H1 (cell line): Measurements from ENCODE around the gene RNF168. TPM values are rescaled to one million over a fixed set of nuclear protein-coding genes. Genes with fewer than 3 reads are reported as not detected.
"Not testable (repeated sequence)": the region's sequence is repeated elsewhere in the genome, so short reads cannot be mapped to it uniquely, and the experiment has no call there.

Experiments used
- CTCF ChIA-PET: fragments of 300-600 bp; sonication (Branson Sonifier 250); formaldehyde crosslinking; loops from one replicate; lab custom pipeline; 2021; ENCODE audit not compliant: partially characterized antibody; lab: Charles Lee
- POLR2A ChIA-PET: fragments of 300-600 bp; sonication (Branson Sonifier 250); formaldehyde crosslinking; loops from one replicate; lab custom pipeline; 2021; ENCODE audit warnings: inconsistent platforms; ENCODE audit not compliant: partially characterized antibody; lab: Charles Lee
- DNase-seq, 2 experiments: peaks; one replicate each; pipeline versions ENCODE4 v3.0.0 to v3.0.0-alpha.2; 2010 to 2022; ENCODE audit warnings: low spot score in 2 of 2, low read depth in 1 of 2, mixed read lengths in 1 of 2
- FAIRE-seq: peaks from 2 replicates; lab custom pipeline; 2011; peaks lifted over from hg19 to GRCh38; lab: Jason Lieb, UNC
- H2AFZ ChIP-seq: 2 replicates; pipeline ENCODE4 v1.8.1; 2012; ENCODE audit warnings: low read length, inconsistent platforms
- H2AK5ac ChIP-seq: 2 replicates; pipeline ENCODE4 v1.6.1; 2013; ENCODE audit warnings: low read depth, low read length
- H2BK120ac ChIP-seq: replicated peaks from 2 replicates; pipeline ENCODE3; 2013; ENCODE audit warnings: low read depth, low read length, inconsistent platforms
- H2BK12ac ChIP-seq: 2 replicates; pipeline ENCODE4 v1.6.1; 2013; ENCODE audit warnings: low read depth, low read length
- H2BK15ac ChIP-seq: 2 replicates; pipeline ENCODE4 v1.6.1; 2013; ENCODE audit warnings: low read length
- H2BK20ac ChIP-seq: 2 replicates; pipeline ENCODE4 v1.6.1; 2013; ENCODE audit warnings: low read length
- H2BK5ac ChIP-seq: 2 replicates; pipeline ENCODE4 v1.6.1; 2013; ENCODE audit warnings: low read depth, low read length
- H3K14ac ChIP-seq: 2 replicates; pipeline ENCODE4 v1.6.1; 2013; ENCODE audit warnings: inconsistent platforms; ENCODE audit not compliant: insufficient read length
- H3K18ac ChIP-seq: 2 replicates; pipeline ENCODE4 v1.6.1; 2013; ENCODE audit warnings: low read length; ENCODE audit errors: extremely low read depth
- H3K23ac ChIP-seq: 2 replicates; pipeline ENCODE4 v1.6.1; 2013; ENCODE audit warnings: inconsistent platforms; ENCODE audit not compliant: insufficient read length
- H3K23me2 ChIP-seq: 2 replicates; pipeline ENCODE4 v1.6.1; 2013; ENCODE audit warnings: low read depth, low read length
- H3K27ac ChIP-seq: 2 replicates; pipeline ENCODE4 v1.6.1; 2011; ENCODE audit warnings: low read depth, low read length, inconsistent platforms
- H3K27me3 ChIP-seq, 4 experiments: replicated peaks in 1 of 4; 1 replicate in 1 of 4; 2 replicates in 3 of 4; pipeline versions ENCODE4 v1.6.1 to v1.8.1; 2011 to 2013; ENCODE audit warnings: low read length in 3 of 4, mild to moderate bottlenecking in 3 of 4, inconsistent platforms in 2 of 4, mixed read lengths in 2 of 4, moderate library complexity in 1 of 4; ENCODE audit not compliant: control insufficient read depth in 3 of 4, insufficient read depth in 3 of 4; ENCODE audit errors: extremely low read depth in 1 of 4
- H3K36me3 ChIP-seq, 4 experiments: 2 replicates each; pipeline versions ENCODE4 v1.6.1 to v1.8.1; 2011 to 2013; ENCODE audit warnings: mild to moderate bottlenecking in 4 of 4, low read length in 3 of 4, moderate library complexity in 2 of 4, control low read depth in 1 of 4, inconsistent platforms in 1 of 4; ENCODE audit not compliant: insufficient read depth in 4 of 4, control insufficient read depth in 2 of 4
- H3K4ac ChIP-seq: replicated peaks from 2 replicates; pipeline ENCODE3; 2013; ENCODE audit warnings: low read length, low read depth, mixed read lengths, inconsistent platforms; ENCODE audit not compliant: insufficient read length
- H3K4me1 ChIP-seq, 4 experiments: replicated peaks in 1 of 4; 1 replicate in 1 of 4; 2 replicates in 3 of 4; pipeline versions ENCODE4 v1.6.1 to v1.8.1; 2011 to 2013; ENCODE audit warnings: low read length in 3 of 4, inconsistent platforms in 2 of 4, mixed read lengths in 1 of 4; ENCODE audit not compliant: insufficient read depth in 4 of 4, control insufficient read depth in 3 of 4
- H3K4me2 ChIP-seq, 2 experiments: 2 replicates each; pipeline versions ENCODE4 v1.6.1 to v1.8.1; 2011 to 2013; ENCODE audit warnings: low read depth in 2 of 2, low read length in 2 of 2, control low read depth in 1 of 2, inconsistent platforms in 1 of 2, mild to moderate bottlenecking in 1 of 2; ENCODE audit not compliant: insufficient read depth in 1 of 2
- H3K4me3 ChIP-seq, 4 experiments: fragments of 200-600, 300-600 bp in 1 of 4; sonication (generic), shearing (Covaris generic), sonication (Bioruptor Twin) in 1 of 4; 2 replicates each; pipeline versions ENCODE4 v1.5.1 to v1.8.1; 2011 to 2016; ENCODE audit warnings: low read length in 4 of 4, low read depth in 3 of 4, control low read depth in 2 of 4, inconsistent platforms in 2 of 4, mild to moderate bottlenecking in 2 of 4, mixed read lengths in 1 of 4, moderate library complexity in 1 of 4; ENCODE audit not compliant: insufficient read depth in 2 of 4; ENCODE audit errors: extremely low read depth in 1 of 4
- H3K56ac ChIP-seq: replicated peaks from 2 replicates; pipeline ENCODE3; 2013; ENCODE audit warnings: low read depth, mild to moderate bottlenecking, mixed read lengths, low read length, inconsistent platforms; ENCODE audit not compliant: insufficient read length
- H3K79me1 ChIP-seq: 2 replicates; pipeline ENCODE4 v1.6.1; 2013; ENCODE audit warnings: low read depth, low read length, control low read depth
- H3K79me2 ChIP-seq, 2 experiments: 2 replicates each; pipeline versions ENCODE4 v1.6.1 to v1.8.1; 2012 to 2013; ENCODE audit warnings: low read length in 2 of 2, mild to moderate bottlenecking in 2 of 2, inconsistent platforms in 1 of 2; ENCODE audit not compliant: insufficient read depth in 2 of 2, control insufficient read depth in 1 of 2
- H3K9ac ChIP-seq, 4 experiments: replicated peaks in 1 of 4; 1 replicate in 1 of 4; 2 replicates in 3 of 4; pipeline versions ENCODE4 v1.6.1 to v1.8.1; 2011 to 2013; ENCODE audit warnings: low read depth in 3 of 4, low read length in 3 of 4, control low read depth in 2 of 4, mild to moderate bottlenecking in 2 of 4, moderate library complexity in 2 of 4, inconsistent platforms in 1 of 4; ENCODE audit errors: extremely low read depth in 1 of 4
- H3K9me3 ChIP-seq, 2 experiments: 2 replicates each; pipeline versions ENCODE4 v1.6.1 to v1.8.1; 2012 to 2013; ENCODE audit warnings: mild to moderate bottlenecking in 2 of 2, moderate library complexity in 2 of 2, control low read depth in 1 of 2, inconsistent platforms in 1 of 2, low read depth in 1 of 2, low read length in 1 of 2, mixed read lengths in 1 of 2; ENCODE audit not compliant: insufficient read depth in 2 of 2
- H4K20me1 ChIP-seq, 2 experiments: replicated peaks in 1 of 2; 2 replicates each; pipeline versions ENCODE3 to v1.8.1; 2011 to 2013; ENCODE audit warnings: inconsistent platforms in 2 of 2, low read length in 2 of 2, mild to moderate bottlenecking in 1 of 2; ENCODE audit not compliant: insufficient read depth in 2 of 2, control insufficient read depth in 1 of 2
- H4K5ac ChIP-seq: 2 replicates; pipeline ENCODE4 v1.6.1; 2013; ENCODE audit warnings: low read length, low read depth, mixed read lengths, inconsistent platforms; ENCODE audit not compliant: insufficient read length
- H4K8ac ChIP-seq: 2 replicates; pipeline ENCODE4 v1.8.0; 2013; ENCODE audit warnings: mild to moderate bottlenecking, moderate library complexity, low read length, inconsistent platforms; ENCODE audit not compliant: insufficient read depth; ENCODE audit errors: extremely low read depth
- H4K91ac ChIP-seq: replicated peaks from 2 replicates; pipeline ENCODE3; 2013; ENCODE audit warnings: low read length, mixed read lengths, inconsistent platforms; ENCODE audit not compliant: insufficient read length
- WGBS, 2 experiments: shearing (Covaris generic) in 1 of 2; methylation state at CpG; one replicate each; pipeline versions ENCODE4 v1.1.6 to v1.1.7; 2013 to 2015; ENCODE audit warnings: low lambda C conversion rate in 2 of 2, mixed read lengths in 2 of 2, inconsistent platforms in 1 of 2, low coverage in 1 of 2, missing lambda C conversion rate in 1 of 2; ENCODE audit not compliant: insufficient replicate concordance in 2 of 2, insufficient coverage in 1 of 2, insufficient read length in 1 of 2; ENCODE audit errors: extremely low coverage in 1 of 2, missing lambda C conversion rate in 1 of 2; 5-methylcytosine and 5-hydroxymethylcytosine counted together
- polyA plus RNA-seq, 7 experiments: library from polyadenylated mRNA; depleted of rRNA in 3 of 7; stranded (reverse) in 5 of 7; unstranded in 2 of 7; fragments of >200 nt in 5 of 7; fragments of 200-250 nt in 2 of 7; gene quantifications; 1 replicate in 5 of 7; 2 replicates in 1 of 7; 4 replicates in 1 of 7; pipeline versions ENCODE4 v1.2.1 to v1.2.3, GENCODE V29; 2011 to 2013; ENCODE audit warnings: missing spikeins in 2 of 7, mixed read lengths in 2 of 7
- total RNA-seq: library from RNA; stranded (reverse); fragmentation: NEBNext Ultra II Directional; extraction: Animal tissue kit (Norgen Biotek cat#: 25700); gene quantifications from 2 replicates; pipeline ENCODE4 v1.2.1, GENCODE V29; 2021

The RNF168 gene
- total and polyA plus RNA-seq, 2 of the 8 experiments (the other 6 are each of a cell fraction or from before 2014, with no cell fraction given) = 6.3 to 63.5 TPM

GRCh38 chr3:196511108-196511507 lies 7.5 kb upstream of the RNF168 start:
- H3K4ac ChIP-seq, H3K36me3 ChIP-seq, H3K9ac ChIP-seq, H3K9me3 ChIP-seq, H2AK5ac ChIP-seq, H2BK5ac ChIP-seq, H4K91ac ChIP-seq, H3K56ac ChIP-seq, H4K20me1 ChIP-seq, H3K18ac ChIP-seq, H3K27ac ChIP-seq, H3K79me1 ChIP-seq, DNase-seq, H2BK15ac ChIP-seq, FAIRE-seq, H3K14ac ChIP-seq, H2BK12ac ChIP-seq, POLR2A ChIA-PET, H3K4me1 ChIP-seq, H2BK120ac ChIP-seq, H3K4me3 ChIP-seq, H3K79me2 ChIP-seq, H2AFZ ChIP-seq, H3K4me2 ChIP-seq, H4K8ac ChIP-seq, H3K23me2 ChIP-seq, H3K23ac ChIP-seq, H3K27me3 ChIP-seq, H4K5ac ChIP-seq, H2BK20ac ChIP-seq: not testable (repeated sequence)
- CTCF ChIA-PET = interaction anchor here (2.0 to 5.3 kb wide), 2 partner anchors 11 to 18 kb away, joined by 7 to 40 read pairs; no protein-coding TSS in a partner anchor
- 88% methylated on average over 1 of the region's 1 CpG; no CpG with 5 or more reads in 1 of the 2 experiments for WGBS, 2 experiments
